GM19099 (cell line): Measurements from ENCODE around the gene PLCB1.

Source experiments
- POLR2A ChIP-seq: IDR thresholded peaks from 3 replicates; pipeline ENCODE4 v1.6.1; 2011; ENCODE audit warnings: low read depth; ENCODE audit not compliant: insufficient read length; ENCODE audit errors: extremely low read depth

Gene PLCB1

DNA sequence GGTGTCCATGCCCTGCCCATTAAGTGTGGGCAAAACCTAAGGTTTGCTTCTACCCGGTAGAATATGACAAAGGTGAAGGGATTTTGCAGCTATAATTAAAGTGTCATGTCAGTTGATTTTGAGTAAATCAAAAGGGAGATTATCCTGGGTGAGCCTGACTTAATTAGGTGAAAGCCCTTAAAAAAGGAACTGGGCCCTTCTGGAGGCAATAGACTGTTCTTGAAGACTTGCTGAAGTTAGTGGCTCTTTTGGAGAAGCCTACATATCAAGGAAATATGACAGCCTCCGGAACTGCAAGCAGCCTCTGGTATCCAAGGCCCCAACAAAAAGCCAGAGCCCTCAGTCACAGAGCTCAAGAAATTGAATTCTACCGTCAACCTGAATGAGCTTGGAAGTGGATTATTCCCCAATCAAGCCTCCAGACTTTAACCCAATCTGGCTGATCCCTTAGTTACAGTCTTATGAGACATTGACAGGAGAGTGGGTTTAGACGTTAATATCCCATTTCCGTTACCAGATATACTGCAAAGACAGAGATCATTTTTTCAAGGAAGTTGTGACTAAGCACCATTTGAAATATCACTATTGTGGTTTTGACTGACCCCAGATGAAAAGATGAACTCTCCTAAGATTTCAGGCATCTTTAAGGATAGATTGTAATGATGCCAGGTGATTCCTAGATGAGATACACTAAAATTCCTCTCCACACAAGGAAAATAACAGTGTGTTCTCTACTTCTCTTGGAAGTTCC is 303.4 kb downstream of the PLCB1 start:
- TF ChIP-seq POLR2A = no peak

- no peak for TF ChIP-seq POLR2A
These were observed 306.7 kb downstream of the PLCB1 start for GRCh38 chr20:8438748-8439147.

DNA sequence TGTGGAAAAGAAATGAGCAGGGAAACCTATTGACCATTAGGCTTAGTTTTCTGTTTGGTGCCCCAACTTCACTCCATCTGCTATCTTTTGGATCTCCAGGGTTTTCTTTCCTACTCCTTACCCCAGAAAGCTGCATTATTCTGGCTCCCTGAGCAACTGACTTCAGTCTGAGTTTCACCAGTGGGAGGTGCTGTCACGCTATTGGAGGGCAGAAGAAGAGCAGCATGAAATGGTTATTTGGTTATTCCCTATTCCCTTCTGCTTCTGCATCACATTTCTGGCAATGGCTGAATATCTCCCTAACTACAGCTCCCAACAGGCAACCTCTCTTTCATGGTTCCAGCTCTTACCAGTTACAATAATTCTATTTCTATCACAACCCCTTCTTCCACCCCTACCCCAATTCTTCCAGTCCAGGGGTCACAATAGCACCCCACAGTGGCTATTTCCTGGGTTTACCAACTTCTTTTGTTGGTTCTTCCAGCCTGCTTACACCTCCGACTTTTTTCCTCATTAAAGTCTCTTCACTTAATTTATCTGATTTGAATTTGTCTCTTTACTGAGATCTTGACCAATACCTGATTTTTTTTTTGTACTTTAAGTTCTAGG is 311.5 kb downstream of the PLCB1 start:
- no peak for TF ChIP-seq POLR2A

GRCh38 chr20:8447262-8448120 is 315.4 kb downstream of the PLCB1 start:
- TF ChIP-seq POLR2A = no peak

- TF ChIP-seq POLR2A = no peak
These were observed 317.1 kb downstream of the PLCB1 start for GRCh38 chr20:8449123-8449522.

- TF ChIP-seq POLR2A = no peak
These were observed 322.2 kb downstream of the PLCB1 start for GRCh38 chr20:8454137-8454712.

DNA sequence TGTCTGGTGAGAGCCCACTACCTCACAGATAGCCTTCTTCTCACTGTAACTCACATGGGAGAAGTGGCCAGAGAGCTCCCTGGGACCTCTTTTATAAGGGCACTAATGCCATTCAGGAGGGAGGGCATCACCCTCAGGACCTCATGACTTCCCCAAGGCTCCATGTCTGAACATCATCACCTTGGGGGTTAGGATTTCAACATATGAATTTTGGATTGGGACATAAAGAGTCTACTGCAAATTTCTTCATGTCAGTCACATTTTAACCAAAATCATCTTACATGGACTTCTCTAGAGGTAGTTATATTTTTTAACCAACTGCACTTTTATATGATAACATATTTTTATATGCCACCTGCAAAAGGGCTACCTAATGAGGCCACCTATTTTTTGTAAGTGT is 324.7 kb downstream of the PLCB1 start:
- no peak for TF ChIP-seq POLR2A

DNA sequence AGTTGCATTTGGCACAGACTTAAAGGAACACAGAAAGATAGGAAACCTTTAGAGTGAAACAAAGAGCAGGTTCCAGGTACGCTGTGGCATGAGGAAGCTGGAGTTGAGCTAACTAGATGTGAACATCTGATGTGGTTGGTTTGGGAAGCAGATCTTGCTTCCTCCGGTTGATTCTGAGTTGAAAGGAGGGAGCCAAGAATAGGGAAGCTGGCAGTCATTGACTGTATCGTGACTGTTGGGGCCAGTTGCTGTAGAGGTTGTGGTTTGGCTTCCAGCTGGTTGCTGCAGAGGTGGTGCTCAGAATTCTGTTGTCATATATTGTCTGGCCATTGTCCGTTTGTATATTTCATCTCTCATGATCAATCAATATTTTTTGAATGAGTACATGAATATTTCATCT is 325.9 kb downstream of the PLCB1 start:
- no peak for TF ChIP-seq POLR2A

GRCh38 chr20:8461186-8461585 is 329.1 kb downstream of the PLCB1 start:
- TF ChIP-seq POLR2A = no peak

DNA sequence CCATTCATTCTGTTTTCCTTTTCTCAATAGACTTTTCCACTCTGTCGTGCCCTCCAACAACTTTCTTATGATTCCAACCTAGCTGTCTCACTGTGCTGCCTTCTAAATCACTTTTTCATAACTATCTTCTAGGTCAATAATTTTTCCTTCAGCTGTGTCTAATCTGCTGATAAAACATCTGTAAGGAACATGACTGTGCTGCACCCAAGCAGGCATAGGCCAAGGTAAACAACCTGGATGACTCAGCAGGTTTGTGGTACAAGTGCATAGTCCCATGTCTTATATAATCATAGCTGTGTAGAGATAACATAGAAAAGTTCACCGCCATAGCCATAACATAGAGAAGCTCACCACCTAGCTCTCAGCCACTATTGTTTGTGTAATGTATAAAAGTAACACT is 332.3 kb downstream of the PLCB1 start:
- TF ChIP-seq POLR2A = no peak

GRCh38 chr20:8470156-8470555 is 338.1 kb downstream of the PLCB1 start:
- no peak for TF ChIP-seq POLR2A

DNA sequence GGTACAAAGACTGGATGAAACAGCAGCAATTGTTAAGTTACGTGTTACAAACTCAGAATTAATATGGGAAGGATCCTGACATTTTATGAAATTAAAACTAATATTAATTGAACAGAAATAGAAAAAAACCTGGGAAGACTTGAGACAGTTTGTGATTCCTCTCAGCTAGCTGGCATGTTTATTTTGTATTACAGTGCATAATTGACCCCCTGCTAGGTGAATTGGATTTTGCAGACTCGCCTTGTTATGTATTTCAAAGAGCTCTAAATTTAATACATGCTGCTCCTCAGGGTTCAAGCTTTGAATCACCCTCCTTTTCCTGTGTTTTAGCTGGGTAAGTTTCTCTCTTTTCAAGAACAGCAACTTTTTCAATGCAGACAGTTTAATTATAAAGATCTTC is 339.4 kb downstream of the PLCB1 start:
- TF ChIP-seq POLR2A = no peak

GRCh38 chr20:8473459-8473858 is 341.4 kb downstream of the PLCB1 start:
- TF ChIP-seq POLR2A = no peak

DNA sequence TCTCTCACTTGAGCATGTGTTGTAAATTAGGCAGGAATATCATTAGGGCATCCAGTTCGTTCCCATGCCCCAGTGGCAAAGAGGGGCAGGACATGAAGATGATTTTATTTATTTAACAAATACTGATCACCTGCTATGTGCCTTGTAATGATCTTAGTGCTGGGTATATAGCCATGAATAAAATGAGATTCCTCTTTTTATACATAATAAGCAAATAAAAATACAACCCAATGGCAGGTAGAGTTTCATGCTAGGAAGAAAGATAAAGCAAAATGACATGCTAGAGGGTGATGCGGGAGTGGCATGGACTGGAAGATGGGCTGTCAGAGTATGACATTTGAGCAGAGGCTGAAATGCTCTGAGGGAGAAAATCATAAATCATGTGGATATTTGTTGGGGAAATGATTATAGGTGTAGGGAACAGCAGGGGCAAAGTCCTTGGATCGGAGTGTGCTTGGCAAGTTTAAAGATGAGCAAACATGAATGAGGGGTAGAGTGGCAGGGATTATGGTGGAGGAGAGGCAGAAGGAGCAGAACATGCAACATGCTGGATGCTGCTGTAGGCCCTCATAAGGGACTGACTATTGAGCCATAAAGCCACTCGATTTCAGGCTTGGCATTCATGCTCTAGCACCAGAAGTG is 342.1 kb downstream of the PLCB1 start:
- TF ChIP-seq POLR2A = no peak

GRCh38 chr20:8476021-8476420 is 344.0 kb downstream of the PLCB1 start:
- no peak for TF ChIP-seq POLR2A

- TF ChIP-seq POLR2A = no peak
These were observed 348.5 kb downstream of the PLCB1 start for GRCh38 chr20:8480597-8480996.

DNA sequence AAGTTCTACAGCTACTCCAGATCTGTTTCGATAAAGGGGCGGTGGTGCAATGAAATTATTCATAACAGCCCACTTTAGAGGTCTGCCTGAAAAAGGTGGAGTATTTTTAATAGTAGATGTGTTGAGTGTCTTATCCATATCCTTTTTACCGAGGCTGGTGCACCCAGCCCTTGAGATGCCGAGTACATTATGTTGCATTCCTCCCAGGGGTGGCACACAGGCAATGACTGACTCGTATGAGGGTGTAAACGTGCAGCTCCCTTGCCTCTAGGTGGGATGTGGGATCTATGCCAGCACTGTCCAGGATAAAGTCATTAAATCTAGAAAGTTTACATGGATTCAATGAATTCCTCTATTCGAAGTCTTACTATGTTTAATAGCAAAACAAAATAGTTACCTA is 355.6 kb downstream of the PLCB1 start:
- no peak for TF ChIP-seq POLR2A
